ENCODE results near the gene STH. TPM values are rescaled to one million over a fixed set of nuclear protein-coding genes. Genes with fewer than 3 reads are reported as not detected.

Gene STH
- total RNA-seq, 2 donors from 2014 or later, result not detected

DNA sequence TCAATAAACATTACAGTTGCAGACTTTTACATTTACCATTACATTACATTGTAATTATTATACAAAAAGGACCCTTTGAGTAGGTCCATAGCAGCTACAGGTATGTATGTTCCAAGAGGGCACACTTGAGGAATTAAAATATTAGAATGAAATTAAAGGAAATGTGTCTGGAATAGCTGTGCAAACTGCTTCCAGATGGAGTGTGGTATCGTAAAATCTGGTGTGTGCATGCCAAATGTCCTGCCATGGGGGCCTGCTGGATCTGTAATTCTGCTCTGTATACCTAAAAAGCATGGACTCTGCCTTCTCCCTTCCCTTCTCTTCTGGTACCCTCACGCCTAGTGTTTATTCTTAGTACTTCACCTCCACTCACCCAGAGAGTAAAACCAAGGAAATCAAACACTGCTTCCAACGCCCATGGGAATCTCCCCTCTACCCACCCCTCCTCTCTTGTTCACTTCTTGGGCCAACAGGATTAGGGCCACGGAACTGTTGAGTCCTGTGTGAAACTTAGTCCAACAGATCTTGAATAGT is 38.7 kb downstream of the STH start:
- H3K4me1 ChIP-seq, result peaks cover 76% of the 10 kb centered on the region
- intact Hi-C loops (cut with DNase I), result no loop called here
- H3K27ac ChIP-seq, result peak overlapping the region in 3 of 4 donors; percentile 13 to 24 (median 23)
- peaks cover 0 to 14% of the 10 kb centered on the region in 2 donors for H3K36me3 ChIP-seq (replicated peaks in 1 of 2; ENCODE audit: insufficient read depth in 1 of 2, low read depth in 2 of 2)
- no peak for ATAC-seq
- no peak for DNase-seq
- no peak overlapping the region for H3K4me3 ChIP-seq
- no peaks in the 10 kb centered on the region for H3K27me3 ChIP-seq
- WGBS, 2 donors, result 72 to 78% methylated on average over 4 of the region's 4 CpGs
- H3K9me3 ChIP-seq, result no peaks in the 10 kb centered on the region
- TF ChIP-seq, protein P1, sequence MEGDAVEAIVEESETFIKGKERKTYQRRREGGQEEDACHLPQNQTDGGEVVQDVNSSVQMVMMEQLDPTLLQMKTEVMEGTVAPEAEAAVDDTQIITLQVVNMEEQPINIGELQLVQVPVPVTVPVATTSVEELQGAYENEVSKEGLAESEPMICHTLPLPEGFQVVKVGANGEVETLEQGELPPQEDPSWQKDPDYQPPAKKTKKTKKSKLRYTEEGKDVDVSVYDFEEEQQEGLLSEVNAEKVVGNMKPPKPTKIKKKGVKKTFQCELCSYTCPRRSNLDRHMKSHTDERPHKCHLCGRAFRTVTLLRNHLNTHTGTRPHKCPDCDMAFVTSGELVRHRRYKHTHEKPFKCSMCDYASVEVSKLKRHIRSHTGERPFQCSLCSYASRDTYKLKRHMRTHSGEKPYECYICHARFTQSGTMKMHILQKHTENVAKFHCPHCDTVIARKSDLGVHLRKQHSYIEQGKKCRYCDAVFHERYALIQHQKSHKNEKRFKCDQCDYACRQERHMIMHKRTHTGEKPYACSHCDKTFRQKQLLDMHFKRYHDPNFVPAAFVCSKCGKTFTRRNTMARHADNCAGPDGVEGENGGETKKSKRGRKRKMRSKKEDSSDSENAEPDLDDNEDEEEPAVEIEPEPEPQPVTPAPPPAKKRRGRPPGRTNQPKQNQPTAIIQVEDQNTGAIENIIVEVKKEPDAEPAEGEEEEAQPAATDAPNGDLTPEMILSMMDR (IDR thresholded peaks at IDR 0.05), result no peak

DNA sequence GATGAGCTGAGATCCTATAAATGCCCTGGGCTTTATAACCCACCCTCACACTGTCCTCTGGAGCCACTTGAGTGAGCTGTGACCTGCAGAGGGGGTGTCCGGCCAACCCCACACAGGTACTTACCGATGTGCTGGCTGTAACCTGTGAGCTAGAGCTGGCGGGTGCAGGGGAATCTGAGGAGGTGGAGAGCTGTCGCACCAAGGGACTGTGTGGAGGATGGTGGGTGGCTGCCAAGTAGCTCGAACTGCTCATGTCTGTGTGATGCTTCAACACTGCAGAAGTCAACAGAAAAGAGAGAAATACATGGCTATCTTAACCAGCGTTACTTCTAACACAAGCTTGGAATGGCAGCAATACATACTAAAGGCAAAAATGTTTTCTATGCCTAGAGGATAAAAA is 39.4 kb downstream of the STH start:
- peak overlapping the region in 2 of 4 donors; percentile 13 to 24 for H3K27ac ChIP-seq

DNA sequence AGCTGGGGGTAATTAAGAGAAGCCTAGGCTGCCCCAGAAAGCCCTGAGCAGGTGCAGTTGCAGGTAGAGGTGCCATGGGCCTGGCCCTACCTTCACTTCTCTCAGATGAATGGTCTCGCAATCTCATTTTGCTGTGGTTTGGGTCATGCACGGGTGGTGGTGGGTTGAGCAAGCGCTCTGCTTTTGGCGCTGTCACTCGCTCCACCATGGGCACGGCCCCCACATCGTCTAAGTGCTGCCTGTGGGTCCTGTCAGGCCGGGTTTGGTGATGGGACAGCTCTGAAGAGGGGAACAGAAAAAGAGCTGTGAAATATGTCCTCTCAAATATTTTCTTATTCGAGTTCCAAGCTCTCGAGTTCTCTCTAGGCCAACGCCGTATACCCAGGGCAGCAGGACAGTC is 39.9 kb downstream of the STH start:
- Histone ChIP-seq H3K27ac (peak overlapping the region in 3 of 4 donors; percentile 3 to 86 (median 16)), H3K36me3 (replicated peaks in 1 of 2; ENCODE audit: insufficient read depth in 1 of 2, low read depth in 2 of 2) (peaks cover 0 to 10% of the 10 kb centered on the region in 2 donors), H3K4me1 (peaks cover 76% of the 10 kb centered on the region), H3K27me3 (no peaks in the 10 kb centered on the region), H3K4me3 (no peak overlapping the region), H3K9me3 (no peaks in the 10 kb centered on the region)
- TF ChIP-seq, protein P1 (IDR thresholded peaks at IDR 0.05), result no peak
- no peak for TF ChIP-seq POLR2A (IDR thresholded peaks at IDR 0.05)
- intact Hi-C loops (cut with DNase I), result no loop called here
- WGBS, 2 donors, result 86 to 90% methylated on average over 12 of the region's 12 CpGs
- ATAC-seq, result no peak
- no peak for DNase-seq

More for the DNA sequence above, 39.4 kb downstream of the STH start:
- no peaks in the 10 kb centered on the region for H3K9me3 ChIP-seq
- peaks cover 76% of the 10 kb centered on the region for H3K4me1 ChIP-seq
- intact Hi-C loops (cut with DNase I), result no loop called here
- H3K4me3 ChIP-seq, result no peak overlapping the region
- TF ChIP-seq POLR2A (IDR thresholded peaks at IDR 0.05), result no peak
- TF ChIP-seq, protein P1 (IDR thresholded peaks at IDR 0.05), result no peak
- peaks cover 0 to 12% of the 10 kb centered on the region in 2 donors for H3K36me3 ChIP-seq (replicated peaks in 1 of 2; ENCODE audit: insufficient read depth in 1 of 2, low read depth in 2 of 2)
- H3K27me3 ChIP-seq, result no peaks in the 10 kb centered on the region
- 93% methylated on average over 6 of the region's 6 CpGs for WGBS, 2 donors
- ATAC-seq (no peak), DNase-seq (no peak)

GRCh38 chr17:46039592-46040186 is 40.6 kb downstream of the STH start:
- no peak overlapping the region for H3K4me3 ChIP-seq
- intact Hi-C loops (cut with DNase I), result no loop called here
- peaks cover 76% of the 10 kb centered on the region for H3K4me1 ChIP-seq
- 16 to 36% methylated on average over 5 of the region's 5 CpGs for WGBS, 2 donors
- H3K27ac ChIP-seq, result peak overlapping the region in 3 of 4 donors; percentile 3 to 86 (median 16)
- H3K9me3 ChIP-seq, result no peaks in the 10 kb centered on the region
- TF ChIP-seq, protein P1 (IDR thresholded peaks at IDR 0.05), result no peak
- no peak for TF ChIP-seq POLR2A (IDR thresholded peaks at IDR 0.05)
- DNase-seq (peak; percentile 37 to 70 (median 50)), ATAC-seq (no peak)
- H3K27me3 ChIP-seq, result no peaks in the 10 kb centered on the region
- H3K36me3 ChIP-seq (replicated peaks in 1 of 2; ENCODE audit: insufficient read depth in 1 of 2, low read depth in 2 of 2), result peaks cover 0 to 10% of the 10 kb centered on the region in 2 donors

GRCh38 chr17:46042246-46042645 is 43.2 kb downstream of the STH start:
- peaks cover 0 to 10% of the 10 kb centered on the region in 2 donors for H3K36me3 ChIP-seq (replicated peaks in 1 of 2; ENCODE audit: insufficient read depth in 1 of 2, low read depth in 2 of 2)
- TF ChIP-seq, protein P1 (IDR thresholded peaks at IDR 0.05), result no peak
- TF ChIP-seq POLR2A (IDR thresholded peaks at IDR 0.05), result no peak
- H3K4me3 ChIP-seq, result no peak overlapping the region
- DNase-seq (peak in 1 of 4 donors; percentile 19), ATAC-seq (peak; percentile 51)
- WGBS, 2 donors, result 3 to 12% methylated on average over 2 of the region's 2 CpGs
- no peaks in the 10 kb centered on the region for H3K9me3 ChIP-seq
- intact Hi-C loops (cut with DNase I), result no loop called here
- no peaks in the 10 kb centered on the region for H3K27me3 ChIP-seq
- peaks cover 84% of the 10 kb centered on the region for H3K4me1 ChIP-seq
- peak overlapping the region in 3 of 4 donors; percentile 57 to 86 (median 72) for H3K27ac ChIP-seq

All from body of pancreas (tissue), 4 donors.